BLaER1 treated with 17β-estradiol and CSF1 and Interleukin-3, amounts not matched to agents 10 nM and 100 nM (cell line): Measurements from ENCODE around the gene RPL27.

Experiments
- H3K27ac ChIP-seq, 11 experiments: shearing (Covaris generic); formaldehyde crosslinking; 2 replicates each; pipeline ENCODE4 v1.8.1; 2022
- H3K27me3 ChIP-seq, 11 experiments: shearing (Covaris generic); formaldehyde crosslinking; 2 replicates each; pipeline ENCODE4 v1.8.1; 2022
- H3K36me3 ChIP-seq, 11 experiments: shearing (Covaris generic); formaldehyde crosslinking; 2 replicates each; pipeline ENCODE4 v1.8.1; 2022
- H3K4me1 ChIP-seq, 10 experiments: shearing (Covaris generic); formaldehyde crosslinking; 2 replicates each; pipeline ENCODE4 v1.8.1; 2022
- H3K4me2 ChIP-seq, 11 experiments: shearing (Covaris generic); formaldehyde crosslinking; 2 replicates each; pipeline ENCODE4 v1.8.1; 2022
- H3K4me3 ChIP-seq, 10 experiments: shearing (Covaris generic); formaldehyde crosslinking; 2 replicates each; pipeline ENCODE4 v1.8.1; 2022
- H3K9ac ChIP-seq, 11 experiments: shearing (Covaris generic); formaldehyde crosslinking; 2 replicates each; pipeline ENCODE4 v1.8.1; 2022
- H3K9me3 ChIP-seq, 11 experiments: shearing (Covaris generic); formaldehyde crosslinking; replicated peaks in 1 of 11; 2 replicates each; pipeline ENCODE4 v1.8.1; 2022
- H4K20me1 ChIP-seq, 11 experiments: shearing (Covaris generic); formaldehyde crosslinking; 2 replicates each; pipeline ENCODE4 v1.8.1; 2022
- Cebpa-rat ChIP-seq, 11 experiments: shearing (Covaris generic); IDR thresholded peaks; 2 replicates each; pipeline ENCODE4 v1.8.1; 2022

RPL27 gene

GRCh38 chr17:43043307-43043706 lies 45.1 kb downstream of the RPL27 start:
- TF ChIP-seq Cebpa-rat (IDR thresholded peaks at IDR 0.05) = no peak
- Histone ChIP-seq H3K4me3 (no peak overlapping the region), H4K20me1 (no peaks in the 10 kb centered on the region), H3K9ac (no peak overlapping the region), H3K27ac (no peak overlapping the region), H3K4me1 (no peaks in the 10 kb centered on the region), H3K27me3 (no peaks in the 10 kb centered on the region), H3K36me3 (peaks cover 0 to 73% (median 54%) of the 10 kb centered on the region in 11 experiments; a peak in 19 of 22 replicates), H3K4me2 (no peak overlapping the region), H3K9me3 (no peaks in the 10 kb centered on the region)

DNA sequence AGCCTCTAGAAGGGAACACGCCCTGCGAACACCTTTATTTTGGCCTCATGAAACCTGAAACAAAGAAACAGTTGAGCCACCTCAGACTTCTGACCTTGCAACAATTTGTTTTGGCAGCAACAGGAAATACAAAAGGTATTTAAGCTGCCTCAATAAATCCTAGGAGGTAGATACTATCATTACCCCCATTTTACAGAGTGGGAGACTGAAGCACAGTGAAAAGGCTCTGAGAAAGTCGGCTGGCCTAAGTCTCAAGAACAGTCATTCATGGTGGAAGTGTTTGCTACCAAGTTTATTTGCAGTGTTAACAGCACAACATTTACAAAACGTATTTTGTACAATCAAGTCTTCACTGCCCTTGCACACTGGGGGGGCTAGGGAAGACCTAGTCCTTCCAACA lies 45.8 kb downstream of the RPL27 start:
- Histone ChIP-seq H3K4me1 (no peaks in the 10 kb centered on the region), H3K9me3 (no peaks in the 10 kb centered on the region), H3K9ac (no peak overlapping the region), H3K27ac (no peak overlapping the region), H4K20me1 (no peaks in the 10 kb centered on the region), H3K36me3 (peaks cover 6 to 80% (median 61%) of the 10 kb centered on the region in 11 experiments; a peak in 21 of 22 replicates), H3K4me3 (no peak overlapping the region), H3K27me3 (no peaks in the 10 kb centered on the region), H3K4me2 (no peak overlapping the region)
- no peak for TF ChIP-seq Cebpa-rat (IDR thresholded peaks at IDR 0.05)

- peaks cover 34 to 100% (median 100%) of the 10 kb centered on the region in 11 experiments for H3K36me3 ChIP-seq
- H3K4me1 ChIP-seq = no peaks in the 10 kb centered on the region
- no peaks in the 10 kb centered on the region for H3K27me3 ChIP-seq
- no peak overlapping the region for H3K9ac ChIP-seq
- H3K4me2 ChIP-seq = no peak overlapping the region
- H3K4me3 ChIP-seq = no peak overlapping the region
- no peaks in the 10 kb centered on the region for H4K20me1 ChIP-seq
- H3K9me3 ChIP-seq = no peaks in the 10 kb centered on the region
- no peak overlapping the region for H3K27ac ChIP-seq
- no peak for TF ChIP-seq Cebpa-rat (IDR thresholded peaks at IDR 0.05)
Observed at GRCh38 chr17:43051969-43052368, 53.8 kb downstream of the RPL27 start.
